HG03565 (cell line): ENCODE data around the gene IFNLR1.
A peak's percentile ranks its signal among the peaks of the same experiment; 100 is the strongest.
"Not testable (repeated sequence)": the region's sequence is repeated elsewhere in the genome, so short reads cannot be mapped to it uniquely, and the experiment has no call there.

Experiments
- ATAC-seq: cut with Tn5 transposase; IDR thresholded peaks from one replicate; pipeline ENCODE4 v1.9.1; 2021; ENCODE audit warnings: mild to moderate bottlenecking, moderate library complexity; ENCODE audit not compliant: unreplicated experiment

The IFNLR1 gene

DNA sequence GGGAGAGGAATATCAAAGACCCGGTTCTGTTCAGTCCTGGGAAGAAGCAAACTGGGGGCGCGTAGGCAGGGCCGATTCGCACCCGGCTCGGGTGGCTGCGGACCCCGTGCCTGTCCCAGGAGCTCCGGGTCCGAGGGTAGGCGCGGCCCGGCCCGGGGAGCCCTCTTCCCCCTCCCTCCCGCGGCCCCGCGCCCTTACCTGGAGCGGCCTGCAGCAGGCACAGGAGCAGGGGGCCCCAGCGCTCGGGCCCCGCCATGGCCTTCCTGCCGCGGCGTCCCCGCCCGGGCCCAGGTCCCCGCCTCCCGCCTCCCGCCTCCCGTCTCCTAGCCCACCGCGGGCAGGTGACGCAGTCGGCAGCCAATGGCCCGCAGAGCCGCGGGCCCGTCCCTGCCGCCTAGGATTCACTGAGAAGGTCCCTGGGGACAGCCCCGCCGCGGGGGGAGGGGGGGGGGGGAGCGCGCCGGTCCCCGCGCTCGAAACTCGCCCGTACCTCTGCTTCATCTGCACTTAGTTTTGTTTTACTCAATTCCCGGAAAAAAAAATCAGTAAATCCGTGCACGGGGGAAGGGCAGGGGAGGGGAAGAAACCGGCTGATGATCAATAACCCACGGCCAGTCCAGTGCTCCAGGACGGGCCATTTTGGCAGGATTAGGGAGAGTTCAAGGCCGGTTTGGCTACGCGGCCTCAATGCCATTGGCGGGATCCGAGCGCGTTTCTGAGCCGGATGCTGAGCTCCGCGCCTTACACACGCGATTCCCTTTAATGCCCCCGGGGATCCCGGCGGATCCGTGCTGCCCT is at the start of gene IFNLR1:
Gene IFNLR1 (minus strand): TSS at position 297 of the 798 bp plus-strand sequence. CDS start 41 bp downstream, at position 256.
- ATAC-seq = no peak

DNA sequence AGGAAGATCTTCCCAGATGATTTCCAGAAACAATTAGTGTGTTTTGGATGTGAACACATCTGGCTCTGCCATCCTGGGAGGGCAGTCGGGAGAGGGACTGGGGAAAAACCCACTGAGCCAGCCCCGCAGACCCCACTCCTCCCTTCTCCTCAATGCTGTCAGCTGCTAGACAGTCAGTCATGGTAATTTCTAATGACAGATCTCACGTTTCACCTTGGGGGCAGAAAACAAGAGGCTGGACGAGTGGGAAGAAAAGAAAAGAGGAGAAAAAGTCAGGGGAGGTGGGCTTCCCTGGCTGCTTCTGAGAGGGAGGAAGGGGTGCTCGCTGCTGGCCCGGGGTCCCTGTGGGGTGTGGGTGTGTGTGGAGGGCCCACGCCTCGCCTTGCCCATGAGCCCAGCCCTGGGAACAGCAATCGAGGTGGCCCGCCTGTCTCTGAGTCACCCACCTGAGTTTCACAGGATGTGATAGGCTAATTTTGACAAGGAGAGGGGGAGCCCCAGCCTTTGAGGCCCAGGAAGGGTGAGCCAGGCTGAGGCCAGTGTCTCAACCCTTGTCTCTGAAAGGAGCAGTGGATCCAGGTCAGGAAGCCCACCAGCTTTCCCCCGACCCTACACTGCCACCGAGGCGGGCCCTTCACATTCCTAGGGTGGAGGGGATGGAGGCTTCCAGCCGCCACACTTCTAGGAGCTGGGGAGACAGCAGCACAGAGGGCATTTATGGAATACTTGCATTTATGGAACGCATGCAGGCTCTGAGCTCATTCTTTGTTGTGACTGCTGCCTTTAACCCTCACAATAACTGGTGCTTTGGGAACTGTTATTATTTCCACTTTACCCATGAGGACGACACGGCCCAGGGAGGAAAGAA is 49.1 kb upstream of the IFNLR1 start:
- ATAC-seq = no peak

DNA sequence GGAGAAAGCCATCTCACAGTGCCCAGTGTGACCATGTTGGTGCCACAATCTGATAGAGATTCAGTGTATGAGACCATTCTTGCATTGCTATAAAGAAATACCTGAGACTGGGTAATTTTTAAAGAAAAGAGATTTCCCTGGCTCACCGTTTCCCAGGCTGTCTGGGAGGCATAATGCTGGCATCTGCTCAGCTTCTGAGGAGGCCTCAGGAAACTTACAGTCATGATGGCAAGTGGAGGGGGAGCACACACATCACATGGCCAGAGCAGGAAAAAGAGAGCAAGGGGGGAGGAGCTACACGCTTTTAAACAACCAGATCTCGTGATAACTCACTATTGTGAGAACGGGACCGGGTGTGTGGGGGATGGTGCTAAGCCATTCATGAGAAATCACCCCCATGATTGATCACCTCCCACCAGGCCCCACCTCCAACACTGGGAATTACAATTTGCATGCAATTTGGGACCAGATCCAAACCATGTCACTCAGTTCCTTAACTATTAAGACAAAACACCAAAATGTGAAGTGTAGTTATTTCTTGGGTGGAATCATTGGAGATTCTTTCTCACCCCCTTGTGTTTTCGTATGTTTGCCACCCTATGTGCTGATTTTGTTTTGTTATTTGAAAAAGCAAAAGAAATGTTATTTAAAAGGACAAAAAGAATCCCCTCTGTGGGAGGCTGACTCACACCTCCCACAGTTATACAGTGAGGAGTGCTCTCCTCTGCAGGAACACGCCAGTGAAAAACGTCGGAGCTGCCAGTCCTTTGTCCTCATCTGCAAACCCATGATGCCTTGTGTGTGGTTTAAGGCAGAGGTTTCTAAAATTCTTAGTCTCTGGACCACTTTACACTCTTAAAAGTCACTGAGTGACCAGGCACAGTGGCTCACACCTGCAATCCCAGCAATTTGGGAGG is 46.9 kb upstream of the IFNLR1 start:
- ATAC-seq = no peak

DNA sequence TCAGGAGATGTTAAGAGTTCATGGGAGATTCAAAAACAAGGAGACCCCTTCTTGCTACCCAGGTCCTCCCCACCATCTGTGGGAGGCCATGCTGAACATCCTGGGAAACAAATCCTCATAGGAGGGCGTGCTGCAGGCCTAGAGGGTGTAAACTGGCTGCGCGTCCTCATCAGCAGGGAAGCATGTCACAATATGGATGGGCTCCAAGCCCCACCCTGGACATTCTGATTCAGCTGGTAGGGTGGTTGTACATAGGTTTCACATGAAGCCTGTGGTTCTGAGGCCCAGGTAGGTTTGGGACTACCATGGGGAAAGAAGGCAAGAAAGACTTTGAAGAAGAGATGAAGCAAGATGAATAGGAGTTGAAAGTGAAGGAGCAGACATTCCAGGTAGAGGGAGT is 44.6 kb upstream of the IFNLR1 start:
- no peak for ATAC-seq

DNA sequence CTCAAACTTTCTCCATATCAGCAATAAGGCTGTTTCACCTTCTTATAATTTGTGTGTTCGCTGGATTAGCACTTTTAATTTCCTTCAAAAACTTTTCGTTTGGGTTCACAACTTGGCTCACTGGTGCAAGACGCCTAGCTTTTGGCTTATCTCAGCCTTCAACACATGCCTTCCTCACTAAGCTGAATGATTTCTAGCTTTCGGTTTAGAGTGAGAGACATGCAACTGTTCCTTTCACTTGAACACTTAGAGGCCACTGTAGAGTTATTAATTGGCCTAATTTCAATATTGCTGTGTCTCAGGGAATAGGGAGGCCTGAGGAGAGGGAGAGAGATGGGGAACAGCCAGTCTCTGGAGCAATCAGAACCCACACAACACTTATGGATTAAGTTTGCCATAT is 41.2 kb upstream of the IFNLR1 start:
- peak; percentile 63 for ATAC-seq

DNA sequence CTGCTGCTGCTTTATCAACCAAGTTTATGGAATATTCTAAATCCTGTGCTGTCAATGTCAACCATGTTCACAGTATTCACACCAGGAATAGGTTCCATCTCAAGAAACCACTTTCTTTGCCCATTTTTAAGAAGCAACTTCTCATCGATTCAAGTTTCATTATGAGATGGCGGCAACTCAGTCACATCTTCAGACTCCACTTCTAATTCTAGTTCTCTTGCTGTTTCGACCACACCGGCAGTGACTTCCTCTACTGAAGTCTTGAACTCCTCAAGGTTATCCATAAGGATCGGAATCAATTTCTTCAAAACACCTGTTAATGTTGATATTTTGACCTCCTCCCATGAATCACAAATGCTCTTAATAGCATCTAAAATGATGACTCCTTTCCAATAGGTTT is 39.7 kb upstream of the IFNLR1 start:
- ATAC-seq = no peak

DNA sequence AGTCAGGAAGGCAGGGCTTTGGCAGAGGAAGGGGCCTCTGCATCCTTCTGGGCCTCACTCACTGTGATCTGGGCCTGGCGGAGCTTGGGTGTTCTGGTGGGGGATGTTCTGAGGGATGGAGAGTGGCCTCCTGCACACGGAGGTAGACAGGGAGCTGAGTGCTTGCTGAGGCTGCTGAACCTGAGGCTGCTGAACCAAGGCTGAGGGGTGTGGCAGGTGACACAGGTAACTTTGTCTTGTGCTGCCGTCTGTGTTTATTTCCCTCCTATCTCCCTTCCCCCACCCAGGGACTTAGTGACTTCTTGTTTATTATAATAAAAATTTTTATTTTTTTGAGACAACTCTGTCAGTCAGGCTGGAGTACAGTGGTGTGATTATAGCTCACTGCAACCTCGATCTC is 37.7 kb upstream of the IFNLR1 start:
- ATAC-seq = no peak

DNA sequence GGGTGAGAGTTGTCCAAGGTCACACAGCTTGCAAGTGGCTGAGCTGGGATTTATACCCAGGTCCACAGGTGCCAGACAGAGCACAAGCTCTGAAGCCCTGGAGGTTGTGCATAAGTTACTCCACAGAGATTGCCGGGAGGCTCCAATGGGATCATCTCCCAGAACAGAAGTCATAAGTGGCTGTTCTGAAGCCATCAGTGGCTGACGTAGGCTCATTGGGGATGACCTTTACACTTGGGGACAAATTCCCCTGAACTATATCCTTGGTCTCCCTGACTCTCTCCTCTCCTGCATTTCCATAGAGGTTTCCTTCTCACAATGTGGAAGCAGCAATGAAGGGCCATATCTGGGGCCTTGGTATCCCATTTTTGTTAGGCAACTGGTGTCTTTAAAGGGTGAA is 37.0 kb upstream of the IFNLR1 start:
- no peak for ATAC-seq

DNA sequence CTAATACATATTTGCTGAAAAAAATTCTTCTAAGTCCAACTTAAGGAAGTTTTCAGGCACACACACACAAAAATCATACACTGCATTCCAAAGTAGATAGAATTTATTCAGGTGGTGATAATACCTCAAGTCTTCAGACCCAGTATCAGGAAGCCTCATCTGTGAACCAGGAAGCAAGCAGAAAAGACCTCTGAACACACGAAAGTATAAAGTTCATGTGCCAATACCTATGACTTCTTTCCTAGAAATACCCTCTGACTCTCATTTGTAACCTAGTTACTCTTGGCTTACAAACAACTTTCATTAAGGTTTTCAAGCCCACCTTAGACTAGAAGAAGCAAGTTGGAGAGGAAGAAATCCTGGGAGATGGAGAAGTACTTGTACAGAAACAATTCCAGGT is 35.7 kb upstream of the IFNLR1 start:
- ATAC-seq = no peak

DNA sequence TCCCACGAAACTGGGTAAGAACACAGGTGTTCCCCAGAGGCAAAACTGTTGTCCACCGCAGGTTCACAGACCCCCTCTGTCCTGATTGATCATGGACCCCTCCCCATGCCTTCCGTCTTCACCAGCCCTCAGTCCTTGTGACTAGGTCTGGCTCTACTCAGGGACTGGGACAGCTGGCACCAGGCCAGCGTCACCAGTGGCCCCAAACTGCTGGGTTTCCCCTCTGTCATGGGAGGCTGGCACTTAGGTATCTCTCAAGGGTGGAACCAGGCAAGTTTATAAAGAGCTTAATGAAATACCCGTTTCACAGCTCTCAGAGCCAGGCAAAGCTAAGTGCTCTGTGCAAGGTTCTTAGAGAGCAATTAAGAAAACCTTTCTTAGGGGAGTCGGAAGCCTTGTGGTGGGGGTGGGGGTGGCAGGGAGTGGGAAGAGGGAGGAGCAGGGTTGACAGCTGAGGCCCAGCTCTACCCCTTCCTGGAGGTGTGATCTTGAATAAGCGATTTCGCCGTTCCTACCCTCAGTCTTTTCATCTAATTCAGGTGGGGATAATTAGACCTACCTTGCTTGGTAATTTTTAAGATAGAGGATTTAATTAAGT is 35.0 kb upstream of the IFNLR1 start:
- ATAC-seq = no peak

DNA sequence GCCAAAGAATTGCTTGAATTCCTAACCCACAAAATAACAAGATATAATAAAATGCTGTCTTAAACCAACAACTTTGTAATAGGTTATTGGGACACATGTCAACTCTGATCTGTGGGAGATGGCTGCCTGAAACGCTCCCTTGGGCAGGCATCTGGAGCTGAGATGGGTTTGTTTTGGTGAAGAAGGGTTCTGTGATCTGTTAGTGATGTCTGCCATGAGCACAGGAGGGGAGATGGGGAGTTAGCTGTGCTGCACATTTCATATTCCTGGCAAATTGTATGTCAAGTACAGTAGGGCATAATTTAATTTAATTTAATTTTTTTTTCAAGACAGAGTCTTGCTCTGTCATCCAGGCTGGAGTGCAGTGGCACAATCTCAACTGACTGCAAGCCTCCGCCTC is 34.2 kb upstream of the IFNLR1 start:
- ATAC-seq = no peak

DNA sequence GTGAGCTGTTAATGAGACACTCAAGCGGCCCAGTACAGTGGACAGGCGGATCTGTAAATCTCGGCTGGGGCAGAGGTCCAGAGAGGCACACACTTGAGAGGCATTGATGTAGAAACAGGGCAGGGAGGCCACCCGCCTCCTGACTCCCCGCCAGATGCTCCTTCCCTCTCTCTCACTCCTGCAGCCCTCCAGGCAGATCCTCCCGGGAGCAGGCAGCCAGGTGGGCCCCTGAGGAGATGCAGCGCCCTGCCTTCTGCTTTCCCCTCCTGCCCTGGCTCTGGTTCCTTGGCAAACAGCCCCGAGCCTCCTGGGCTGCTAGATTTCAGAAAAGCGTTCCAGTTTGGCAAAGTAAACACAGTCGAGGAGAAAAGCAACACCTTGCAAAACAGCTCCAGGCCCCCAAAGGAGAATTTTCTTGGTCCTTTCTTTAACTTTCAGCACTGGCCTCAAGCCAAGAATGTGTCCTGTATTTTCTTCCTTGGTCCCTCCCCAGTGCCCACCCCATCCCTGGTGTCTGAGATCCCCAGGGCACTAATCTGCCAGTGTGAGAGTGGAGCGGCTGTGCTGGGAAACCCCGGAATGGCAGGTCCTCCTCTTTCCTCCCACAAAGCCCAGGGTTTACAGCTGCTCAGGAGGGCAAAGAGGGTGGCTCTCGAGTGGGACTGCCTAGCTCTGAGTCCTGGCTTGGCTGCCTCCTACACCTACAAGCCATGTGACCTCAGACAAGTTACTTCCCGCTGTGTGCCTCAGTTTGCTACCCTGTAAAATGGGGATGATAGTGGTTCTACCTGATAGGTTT is 29.4 kb upstream of the IFNLR1 start:
- no peak for ATAC-seq

DNA sequence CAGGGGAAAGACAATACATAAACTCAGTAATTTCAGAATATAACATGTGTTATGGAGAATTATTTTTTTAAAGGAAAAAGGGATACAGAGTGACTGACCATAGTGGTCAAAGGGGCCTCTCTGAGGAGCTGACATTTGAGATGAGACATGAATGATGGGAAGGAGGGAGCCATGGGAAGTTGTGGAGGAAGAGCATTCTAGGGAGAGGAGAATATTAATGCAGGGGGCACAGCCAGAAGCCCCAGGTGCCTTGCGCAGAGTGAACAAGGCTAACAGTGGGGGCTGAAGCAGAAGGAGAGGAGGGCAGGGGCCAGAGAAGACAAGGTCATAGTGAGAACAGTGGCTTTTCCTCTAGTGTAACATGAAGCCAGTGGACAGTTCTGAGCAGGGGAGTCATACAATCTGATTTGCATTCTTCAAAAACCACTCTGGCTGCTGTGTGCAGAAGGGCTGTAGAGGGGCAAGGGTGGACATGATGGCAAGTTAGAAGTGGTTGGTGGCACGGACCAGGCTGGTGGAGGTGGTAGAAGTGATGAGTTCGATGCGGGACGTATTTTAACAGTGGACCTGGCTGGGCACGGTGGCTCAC is 28.2 kb upstream of the IFNLR1 start:
- no peak for ATAC-seq

DNA sequence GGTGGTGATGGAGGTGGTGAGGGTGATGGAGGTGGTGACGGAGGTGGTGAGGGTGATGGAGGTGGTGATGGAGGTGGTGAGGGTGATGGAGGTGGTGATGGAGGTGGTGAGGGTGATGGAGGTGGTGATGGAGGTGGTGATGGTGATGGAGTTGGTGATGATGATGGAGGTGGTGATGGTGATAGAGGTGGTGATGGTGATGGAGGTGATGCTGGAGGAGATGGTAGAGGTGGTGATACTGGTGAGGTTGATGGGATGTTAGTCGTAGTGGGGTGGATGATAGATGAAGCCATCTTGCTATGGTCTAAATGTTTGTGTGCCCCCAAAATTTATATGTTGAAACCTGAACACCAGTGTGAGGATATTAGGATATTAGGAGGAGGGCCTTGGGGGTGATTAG is 25.3 kb upstream of the IFNLR1 start:
- no peak for ATAC-seq

DNA sequence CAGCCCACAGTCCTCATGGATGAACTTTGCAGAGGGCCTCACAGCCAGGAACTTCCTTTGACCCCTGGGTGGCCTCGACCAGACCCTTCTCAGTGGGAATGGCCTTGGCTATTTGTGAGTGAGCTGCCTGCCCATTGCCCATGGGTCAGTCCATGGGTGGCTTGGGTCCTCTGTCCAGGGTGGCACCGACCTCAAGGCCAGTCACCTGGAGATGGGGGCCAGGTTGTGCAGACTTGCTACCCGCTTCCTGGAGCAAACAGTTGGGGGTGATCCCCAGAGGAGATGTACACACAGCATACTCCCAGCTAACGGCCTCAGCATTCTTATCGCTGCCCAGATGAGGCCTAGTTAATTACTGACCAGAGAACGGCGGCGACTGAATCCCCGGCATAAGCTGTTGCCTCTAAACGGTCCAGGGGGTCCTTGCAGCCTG is 23.1 kb upstream of the IFNLR1 start:
- ATAC-seq = no peak

DNA sequence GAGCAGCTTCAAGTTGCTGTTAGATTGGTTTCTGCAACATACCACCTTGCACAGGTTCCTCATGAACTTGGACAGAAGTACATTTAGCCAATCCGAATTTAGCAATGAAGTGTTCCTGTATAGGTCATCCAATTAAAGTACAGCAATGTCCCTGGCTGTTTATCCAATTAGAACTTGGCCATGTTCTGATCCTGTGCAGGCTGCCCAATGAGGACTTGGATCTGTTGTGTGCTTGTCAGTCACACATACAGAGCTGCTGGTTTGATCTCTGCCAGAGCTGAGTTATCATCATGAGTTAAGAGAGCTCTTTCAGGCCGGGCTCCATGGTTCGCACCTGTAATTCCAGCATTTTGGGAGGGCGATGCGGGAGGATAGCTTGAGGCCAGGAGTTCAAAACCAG is 22.0 kb upstream of the IFNLR1 start:
- ATAC-seq = no peak

DNA sequence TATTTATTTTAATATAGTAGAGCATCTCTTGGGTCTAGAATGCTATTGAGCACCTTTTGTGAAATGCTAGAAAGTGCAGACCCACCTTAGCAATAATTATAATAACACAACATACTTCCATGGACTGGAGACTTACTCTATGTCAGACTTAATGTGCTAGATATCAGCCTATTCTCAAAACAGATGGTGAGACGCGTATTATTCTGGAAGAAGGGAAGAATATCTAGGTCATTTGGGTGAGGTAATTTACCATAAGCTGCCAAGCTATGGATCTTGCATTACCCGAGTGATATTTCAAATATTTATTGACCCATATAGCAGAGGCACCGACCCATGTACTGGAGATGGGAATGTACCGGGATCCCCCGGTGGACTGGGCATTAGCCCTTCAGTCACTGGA is 20.6 kb upstream of the IFNLR1 start:
- ATAC-seq = no peak

DNA sequence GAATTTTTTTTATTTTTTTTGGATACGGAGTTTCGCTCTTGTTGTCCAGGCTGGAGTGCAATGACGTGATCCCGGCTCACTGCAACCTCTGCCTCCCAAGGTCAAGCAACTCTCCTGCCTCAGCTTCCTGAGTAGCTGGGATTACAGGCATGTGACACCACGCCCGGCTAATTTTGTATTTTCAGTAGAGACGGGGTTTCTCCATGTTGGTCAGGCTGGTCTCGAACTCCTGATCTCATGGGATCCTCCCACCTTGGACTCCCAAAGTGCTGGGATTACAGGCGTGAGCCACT is 20.3 kb upstream of the IFNLR1 start:
- not testable (repeated sequence) for ATAC-seq

DNA sequence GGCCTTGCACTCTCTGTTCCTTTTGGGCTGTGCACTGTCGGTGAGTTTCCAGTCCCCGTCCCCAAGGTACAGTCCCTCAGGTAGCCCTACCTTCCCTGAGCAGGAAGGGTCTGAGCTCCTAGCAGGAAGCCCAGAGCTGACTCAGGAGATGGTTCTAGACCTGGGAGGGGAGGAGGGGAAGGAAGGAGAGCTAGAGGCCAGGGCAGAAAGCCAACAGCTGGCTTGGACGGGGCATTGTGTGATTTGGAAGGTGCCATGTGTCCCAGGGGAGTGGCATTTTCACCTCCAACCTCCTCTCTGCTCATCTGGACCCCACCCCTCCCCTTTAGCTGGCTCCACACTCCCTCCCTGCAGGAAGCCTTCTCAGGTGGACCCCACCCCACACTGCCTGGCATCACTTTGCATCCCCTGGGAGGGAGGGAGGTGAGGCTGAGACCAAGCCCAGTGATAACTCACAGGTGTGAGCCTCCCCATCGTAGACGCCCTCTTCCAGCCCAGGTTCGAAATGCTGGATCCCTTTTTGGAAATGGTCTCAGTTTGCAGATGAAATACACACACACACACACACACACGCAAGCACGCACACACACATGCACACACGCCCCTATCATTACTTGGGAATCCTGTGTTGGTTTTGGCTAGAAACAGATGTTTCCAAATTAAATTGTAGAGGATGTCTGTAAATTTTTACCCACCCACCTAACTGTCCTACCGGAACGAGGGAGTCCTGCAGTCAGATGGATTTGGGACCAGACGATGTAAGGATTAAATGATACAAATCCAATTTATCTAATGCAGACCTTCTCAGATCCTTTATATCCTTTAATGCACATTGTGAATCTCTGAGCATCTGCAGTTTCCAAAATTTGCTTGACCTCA is 19.7 kb upstream of the IFNLR1 start:
- no peak for ATAC-seq
